ENCODE data around the gene PTPN12.

The PTPN12 gene

GRCh38 chr7:77665161-77665560, 128.1 kb downstream of the PTPN12 start:
- no peak for DNase-seq

- no peak for DNase-seq
Observed at GRCh38 chr7:77667459-77668086, 130.5 kb downstream of the PTPN12 start.

GRCh38 chr7:77674878-77675277, 137.8 kb downstream of the PTPN12 start:
- DNase-seq, result no peak

GRCh38 chr7:77679608-77680007, 142.5 kb downstream of the PTPN12 start:
- DNase-seq, result no peak

- no peak for DNase-seq
Observed at GRCh38 chr7:77680266-77680665, 143.2 kb downstream of the PTPN12 start.

GRCh38 chr7:77684030-77684429, 146.9 kb downstream of the PTPN12 start:
- no peak for DNase-seq

GRCh38 chr7:77685233-77685632, 148.1 kb downstream of the PTPN12 start:
- no peak for DNase-seq

GRCh38 chr7:77687100-77687746, 150.1 kb downstream of the PTPN12 start:
- no peak for DNase-seq

- no peak for DNase-seq
Observed at GRCh38 chr7:77687747-77688144, 150.7 kb downstream of the PTPN12 start.
